PFSK-1 (cell line): ENCODE data around the gene RAN.

Experiments
- POLR2AphosphoS5 ChIP-seq: IDR thresholded peaks from 2 replicates; pipeline ENCODE4 v1.6.1; 2012; ENCODE audit warnings: low read depth, mild to moderate bottlenecking, control low read depth, low read length, moderate library complexity
- TAF1 ChIP-seq: IDR thresholded peaks from 2 replicates; pipeline ENCODE4 v1.6.1; 2012; ENCODE audit warnings: low read length, control low read depth, borderline replicate concordance; ENCODE audit not compliant: insufficient read depth

DNA sequence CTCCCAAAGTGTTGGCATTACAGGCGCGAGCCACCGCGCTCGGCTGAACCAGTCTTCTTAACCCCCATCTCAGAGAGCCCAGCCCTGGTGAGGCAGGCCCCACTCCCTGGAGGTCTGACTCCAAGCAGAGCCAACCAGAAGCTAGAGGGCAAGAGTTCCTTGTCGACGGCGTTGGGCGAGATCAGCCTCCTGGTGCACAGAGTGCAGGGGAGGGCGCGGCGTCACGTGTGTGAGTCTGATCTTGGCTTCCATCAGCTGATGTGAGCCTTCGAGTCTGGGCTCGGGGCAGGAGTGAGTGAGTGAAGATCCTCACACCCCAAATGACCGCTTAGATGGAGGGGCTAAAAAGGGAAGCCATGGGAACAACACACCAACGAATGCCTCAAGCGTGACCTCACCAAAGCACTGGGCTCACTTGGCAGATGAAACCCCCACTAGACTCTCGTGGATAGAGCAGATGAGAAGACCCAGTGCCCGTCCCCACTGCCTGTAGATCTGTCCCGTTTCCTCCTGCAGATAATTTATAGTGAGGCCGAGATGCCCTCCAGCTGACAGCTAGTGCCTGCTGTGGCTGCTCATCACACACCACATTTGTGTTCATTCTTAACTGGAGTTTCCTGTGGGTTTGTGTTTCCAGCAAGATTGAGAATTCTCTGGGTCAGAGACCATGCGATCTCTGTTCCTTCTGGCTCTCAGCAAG, 53.2 kb downstream of the RAN start:
- TF ChIP-seq POLR2AphosphoS5 (no peak), TAF1 (no peak)
